ENCODE measurements around the gene COL5A2.
A peak's percentile ranks its signal among the peaks of the same experiment; 100 is the strongest.

The COL5A2 gene

DNA sequence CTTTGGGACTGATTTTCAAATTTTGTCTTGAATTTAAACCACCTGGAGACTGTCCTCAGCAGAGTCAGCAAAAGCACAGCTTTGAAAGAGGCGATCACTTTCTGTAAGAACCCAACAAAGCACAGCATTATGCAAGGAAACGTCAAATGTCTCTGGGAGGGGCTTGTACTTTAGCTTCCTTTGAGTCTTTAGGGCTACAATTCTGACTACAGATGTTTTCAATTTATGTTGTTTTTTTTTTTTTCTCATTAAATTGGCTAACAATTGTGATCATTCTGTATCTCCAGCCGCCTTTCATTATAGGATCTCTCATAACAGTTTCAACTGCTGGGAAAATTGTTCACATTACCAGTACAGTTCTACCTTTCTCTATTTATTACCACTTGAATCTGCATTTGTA, 157.1 kb downstream of the COL5A2 start:
- no peak overlapping the region for H3K4me3 ChIP-seq (ENCODE audit: low read depth, low read length)
- TF ChIP-seq, protein P1, sequence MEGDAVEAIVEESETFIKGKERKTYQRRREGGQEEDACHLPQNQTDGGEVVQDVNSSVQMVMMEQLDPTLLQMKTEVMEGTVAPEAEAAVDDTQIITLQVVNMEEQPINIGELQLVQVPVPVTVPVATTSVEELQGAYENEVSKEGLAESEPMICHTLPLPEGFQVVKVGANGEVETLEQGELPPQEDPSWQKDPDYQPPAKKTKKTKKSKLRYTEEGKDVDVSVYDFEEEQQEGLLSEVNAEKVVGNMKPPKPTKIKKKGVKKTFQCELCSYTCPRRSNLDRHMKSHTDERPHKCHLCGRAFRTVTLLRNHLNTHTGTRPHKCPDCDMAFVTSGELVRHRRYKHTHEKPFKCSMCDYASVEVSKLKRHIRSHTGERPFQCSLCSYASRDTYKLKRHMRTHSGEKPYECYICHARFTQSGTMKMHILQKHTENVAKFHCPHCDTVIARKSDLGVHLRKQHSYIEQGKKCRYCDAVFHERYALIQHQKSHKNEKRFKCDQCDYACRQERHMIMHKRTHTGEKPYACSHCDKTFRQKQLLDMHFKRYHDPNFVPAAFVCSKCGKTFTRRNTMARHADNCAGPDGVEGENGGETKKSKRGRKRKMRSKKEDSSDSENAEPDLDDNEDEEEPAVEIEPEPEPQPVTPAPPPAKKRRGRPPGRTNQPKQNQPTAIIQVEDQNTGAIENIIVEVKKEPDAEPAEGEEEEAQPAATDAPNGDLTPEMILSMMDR (IDR thresholded peaks at IDR 0.05; ENCODE audit: insufficient read depth, low read length, missing control alignments): no peak
- ChIA-PET POLR2A (no interaction called here), CTCF (interaction anchor here (0.9 kb wide), 1 partner anchor 19 kb away, joined by 4 read pairs; no protein-coding TSS in a partner anchor)
- no peak for DNase-seq (ENCODE audit: low read depth, low spot score)

GRCh38 chr2:189022053-189022481, 157.5 kb downstream of the COL5A2 start:
- CTCF ChIA-PET: interaction anchor here (0.9 kb wide), 1 partner anchor 20 kb away, joined by 4 read pairs; no protein-coding TSS in a partner anchor
- POLR2A ChIA-PET: no interaction called here
- DNase-seq (ENCODE audit: low read depth, low spot score): peak; percentile 75
- H3K4me3 ChIP-seq (ENCODE audit: low read depth, low read length): no peak overlapping the region
- TF ChIP-seq, protein P1 (IDR thresholded peaks at IDR 0.05; ENCODE audit: insufficient read depth, low read length, missing control alignments): no peak

GRCh38 chr2:189020179-189020578, 159.4 kb downstream of the COL5A2 start:
- ChIA-PET CTCF (interaction anchor here (1.1 to 1.6 kb wide), 2 partner anchors 12 to 392 kb away, joined by 3 to 4 read pairs; no protein-coding TSS in a partner anchor), POLR2A (no interaction called here)
- H3K4me3 ChIP-seq (ENCODE audit: low read depth, low read length): no peak overlapping the region
- no peak for DNase-seq (ENCODE audit: low read depth, low spot score)
- TF ChIP-seq, protein P1 (IDR thresholded peaks at IDR 0.05; ENCODE audit: insufficient read depth, low read length, missing control alignments): no peak

DNA sequence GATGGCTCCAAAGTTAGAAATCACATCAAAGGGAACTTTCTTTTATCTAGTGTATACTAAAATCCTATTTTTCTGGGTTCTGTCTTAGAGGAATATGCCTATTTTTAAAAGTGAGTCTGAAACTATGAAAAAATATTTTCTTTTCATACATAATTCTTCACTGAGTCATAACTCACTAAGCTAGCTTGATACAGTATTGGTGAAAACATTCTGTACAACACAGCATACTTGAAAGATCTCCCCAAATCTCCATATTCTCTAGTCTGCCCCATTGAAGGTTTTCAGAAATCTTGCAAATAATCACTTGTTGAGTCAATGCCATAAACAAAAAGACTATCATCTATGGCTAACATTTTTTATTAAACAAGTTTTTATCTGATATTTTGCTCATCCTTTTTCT, 160.9 kb downstream of the COL5A2 start:
- no peak for DNase-seq (ENCODE audit: low read depth, low spot score)

DNA sequence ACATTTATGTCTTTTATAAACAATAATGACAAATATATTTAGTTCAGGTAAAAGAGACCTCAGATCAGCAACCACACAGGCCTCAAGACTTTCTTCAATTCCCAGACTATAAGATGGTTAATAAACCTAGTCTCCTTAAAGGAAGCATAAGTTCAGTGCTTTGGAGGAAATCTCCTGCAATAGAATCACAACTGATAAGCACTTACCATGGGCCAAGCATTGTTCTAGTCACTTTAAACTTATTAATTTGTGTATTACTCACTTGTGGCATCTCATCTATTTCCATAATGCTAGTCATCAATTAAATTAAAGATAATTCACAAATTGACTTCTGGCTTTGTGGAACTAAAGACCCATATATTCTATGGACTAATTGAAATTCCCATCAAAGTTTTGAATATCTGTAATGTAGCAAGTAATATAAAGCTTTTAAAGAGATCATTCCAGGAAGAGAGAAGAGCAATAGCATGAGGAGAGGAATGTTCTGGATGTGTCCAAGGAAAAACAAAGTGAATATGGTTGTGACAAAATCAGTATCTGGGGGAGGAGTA, 163.2 kb downstream of the COL5A2 start:
- TF ChIP-seq, protein P1 (IDR thresholded peaks at IDR 0.05; ENCODE audit: insufficient read depth, low read length, missing control alignments): no peak
- no peak for DNase-seq (ENCODE audit: low read depth, low spot score)
- ChIA-PET CTCF (no interaction called here), POLR2A (no interaction called here)
- H3K4me3 ChIP-seq (ENCODE audit: low read depth, low read length): no peak overlapping the region

More for the DNA sequence above, 160.9 kb downstream of the COL5A2 start:
- no peak overlapping the region for H3K4me3 ChIP-seq (ENCODE audit: low read depth, low read length)
- ChIA-PET CTCF (no interaction called here), POLR2A (no interaction called here)
- TF ChIP-seq, protein P1 (IDR thresholded peaks at IDR 0.05; ENCODE audit: insufficient read depth, low read length, missing control alignments): no peak

- no peak overlapping the region for H3K4me3 ChIP-seq (ENCODE audit: low read depth, low read length)
- DNase-seq (ENCODE audit: low read depth, low spot score): no peak
- TF ChIP-seq, protein P1 (IDR thresholded peaks at IDR 0.05; ENCODE audit: insufficient read depth, low read length, missing control alignments): no peak
- ChIA-PET CTCF (interaction anchor here (0.7 to 1.1 kb wide), 2 partner anchors 9 to 22 kb away, joined by 3 read pairs; no protein-coding TSS in a partner anchor), POLR2A (no interaction called here)
These were observed 164.2 kb downstream of the COL5A2 start for GRCh38 chr2:189015359-189015758.

Measured in AG04449 (cell line).